K562 (cell line): Measurements from ENCODE around the gene TIFAB. TPM values are rescaled to one million over a fixed set of nuclear protein-coding genes. Genes with fewer than 3 reads are reported as not detected.

Experiments used
- ATAC-seq: fragments of 200-7000 bp; cut with Tn5 transposase; 3 replicates; pipeline ENCODE4 v1.9.1; 2020; ENCODE audit warnings: moderate library complexity
- BruUV-seq: library from RNA; stranded (reverse); fragments of 400-500 nt; replicated peaks from 2 replicates; lab custom pipeline; 2021; lab: Mats Ljungman, UMichigan
- CTCF ChIA-PET: fragments of 300-600 bp; formaldehyde crosslinking; extraction: SDS; loops from one replicate; lab custom pipeline; 2021; ENCODE audit warnings: low intra/inter-chr PET ratio; lab: Yijun Ruan, JAX
- POLR2A ChIA-PET: fragments of 300-600, 350-650 bp; sonication (Branson Sonifier 250); formaldehyde crosslinking; extraction: SDS; loops from one replicate; lab custom pipeline; 2021; ENCODE audit warnings: antibody characterized with exemption, inconsistent platforms; lab: Yijun Ruan, JAX
- DNase-seq, 4 experiments: peaks; one replicate each; pipeline versions ENCODE4 v3.0.0 to v3.0.0-alpha.2; 2011 to 2018; ENCODE audit warnings: low spot score in 3 of 4, mixed read lengths in 3 of 4; ENCODE audit errors: extremely low read depth in 1 of 4
- FAIRE-seq: peaks from 2 replicates; lab custom pipeline; 2011; peaks lifted over from hg19 to GRCh38; lab: Jason Lieb, UNC
- H2AFZ ChIP-seq: 2 replicates; pipeline ENCODE4 v1.6.0; 2011; ENCODE audit warnings: low read depth, low read length, control low read depth, inconsistent platforms
- H3K27ac ChIP-seq: fragments of 200-600 bp; 3 replicates; pipeline ENCODE4 v1.8.0; 2011; ENCODE audit warnings: low read depth, mild to moderate bottlenecking, control low read depth, inconsistent platforms, low read length, moderate library complexity, mixed read lengths; ENCODE audit errors: extremely low read depth
- H3K27me3 ChIP-seq, 2 experiments: fragments of 300-600 bp in 1 of 2; 2 replicates in 1 of 2; 3 replicates in 1 of 2; pipeline versions ENCODE4 v1.6.0 to v1.8.0; 2011; ENCODE audit warnings: inconsistent platforms in 2 of 2, low read length in 2 of 2, mild to moderate bottlenecking in 1 of 2, mixed read lengths in 1 of 2, moderate library complexity in 1 of 2; ENCODE audit not compliant: control insufficient read depth in 2 of 2, insufficient read depth in 2 of 2
- H3K36me3 ChIP-seq: fragments of 300-600 bp; 3 replicates; pipeline ENCODE4 v1.8.0; 2011; ENCODE audit warnings: mild to moderate bottlenecking, low read length, inconsistent platforms; ENCODE audit not compliant: control insufficient read depth, insufficient read depth
- H3K4me1 ChIP-seq, 2 experiments: fragments of 200-600 bp in 1 of 2; replicated peaks in 1 of 2; 2 replicates in 1 of 2; 3 replicates in 1 of 2; pipeline versions ENCODE4 v1.5.1 to v1.8.0; 2011; ENCODE audit warnings: inconsistent platforms in 2 of 2, low read length in 2 of 2, mild to moderate bottlenecking in 1 of 2, mixed read lengths in 1 of 2, moderate library complexity in 1 of 2; ENCODE audit not compliant: control insufficient read depth in 2 of 2, insufficient read depth in 2 of 2
- H3K4me2 ChIP-seq: 2 replicates; pipeline ENCODE4 v1.6.1; 2011; ENCODE audit warnings: low read length, control low read depth, inconsistent platforms, mixed read lengths; ENCODE audit not compliant: insufficient read depth
- H3K4me3 ChIP-seq: fragments of 200-600 bp; sonication (generic), shearing (Covaris generic); 2 replicates; pipeline ENCODE4 v1.5.1; 2016; ENCODE audit warnings: control low read depth, inconsistent platforms
- H3K79me2 ChIP-seq: fragments of 200-600 bp; 3 replicates; pipeline ENCODE4 v1.8.0; 2011; ENCODE audit warnings: low read length, inconsistent platforms; ENCODE audit not compliant: control insufficient read depth, insufficient read depth
- H3K9ac ChIP-seq, 2 experiments: 2 replicates each; pipeline versions ENCODE4 v1.6.0 to v1.6.1; 2011; ENCODE audit warnings: low read depth in 2 of 2, low read length in 2 of 2, control low read depth in 1 of 2, inconsistent platforms in 1 of 2, mild to moderate bottlenecking in 1 of 2, mixed read lengths in 1 of 2; ENCODE audit not compliant: insufficient read depth in 1 of 2
- H3K9me1 ChIP-seq: one replicate; pipeline ENCODE4 v1.6.0; 2011; ENCODE audit warnings: inconsistent platforms, mild to moderate bottlenecking, low read length, moderate library complexity; ENCODE audit not compliant: control insufficient read depth, insufficient read depth
- H3K9me3 ChIP-seq: replicated peaks from 2 replicates; pipeline ENCODE4 v1.5.1; 2011; ENCODE audit warnings: low read depth, low read length, inconsistent platforms; ENCODE audit not compliant: control insufficient read depth, insufficient read depth
- H4K20me1 ChIP-seq: replicated peaks from 2 replicates; pipeline ENCODE4 v1.6.1; 2011; ENCODE audit warnings: low read length, inconsistent platforms, mixed read lengths; ENCODE audit not compliant: control insufficient read depth, insufficient read depth
- CBX1 ChIP-seq: sonication (generic); IDR thresholded peaks from 2 replicates; pipeline ENCODE4 v1.6.1; 2016; ENCODE audit warnings: antibody characterized with exemption, low read depth, mild to moderate bottlenecking
- CCNT2 ChIP-seq: IDR thresholded peaks from 2 replicates; pipeline ENCODE4 v1.6.1; 2011; ENCODE audit warnings: borderline replicate concordance, low read depth, mild to moderate bottlenecking, moderate library complexity, mixed read lengths, low read length; ENCODE audit not compliant: insufficient read length; ENCODE audit errors: extremely low read depth
- EGR1 ChIP-seq: fragments of 450-650 bp; conservative IDR thresholded peaks from 2 replicates; pipeline ENCODE4 v1.6.1; 2017; ENCODE audit warnings: mild to moderate bottlenecking
- HDAC1 ChIP-seq, 2 experiments: fragments of 450-650 bp; IDR thresholded peaks; 2 replicates each; pipeline ENCODE4 v1.6.1; 2016 to 2017; ENCODE audit warnings: inconsistent platforms in 1 of 2, mild to moderate bottlenecking in 1 of 2, moderate library complexity in 1 of 2
- HEY1 ChIP-seq: fragments of 250-450 bp; sonication (Bioruptor Pico); IDR thresholded peaks from 2 replicates; pipeline ENCODE4 v1.5.0; 2020; ENCODE audit warnings: mild to moderate bottlenecking, moderate library complexity, borderline replicate concordance
- HNRNPL ChIP-seq: fragments of 200-400 bp; formaldehyde crosslinking; IDR thresholded peaks from 2 replicates; pipeline ENCODE4 v1.6.1; 2017; ENCODE audit warnings: low read depth, mild to moderate bottlenecking, low read length
- MAFK ChIP-seq: IDR thresholded peaks from 2 replicates; pipeline ENCODE4 v1.6.1; 2011; ENCODE audit warnings: low read length, improper control_type of control experiment
- RBM17 ChIP-seq: fragments of 200-400 bp; formaldehyde crosslinking; IDR thresholded peaks from 2 replicates; pipeline ENCODE4 v1.6.1; 2017; ENCODE audit warnings: low read depth, mild to moderate bottlenecking, low read length, borderline replicate concordance
- RERE ChIP-seq: sonication (generic); formaldehyde crosslinking; IDR thresholded peaks from 2 replicates; pipeline ENCODE4 v1.8.0; 2023; ENCODE audit warnings: missing genetic modification reagents, mild to moderate bottlenecking, borderline replicate concordance
- RFX7 ChIP-seq: fragments of 250-450 bp; sonication (Bioruptor Pico); IDR thresholded peaks from 2 replicates; pipeline ENCODE4 v1.5.1; 2021; ENCODE audit warnings: mild to moderate bottlenecking
- SP2 ChIP-seq: IDR thresholded peaks from 2 replicates; pipeline ENCODE4 v1.6.1; 2011; ENCODE audit warnings: mild to moderate bottlenecking, low read depth, low read length, moderate library complexity; ENCODE audit not compliant: poor library complexity, severe bottlenecking; ENCODE audit errors: extremely low read depth
- U2AF2 ChIP-seq: fragments of 200-400 bp; formaldehyde crosslinking; optimal IDR thresholded peaks from 2 replicates; pipeline ENCODE3; 2017; ENCODE audit warnings: low read depth, mild to moderate bottlenecking, low read length
- ZBTB7A ChIP-seq: IDR thresholded peaks from 2 replicates; pipeline ENCODE4 v1.6.1; 2011; ENCODE audit warnings: low read depth, mild to moderate bottlenecking, low read length, moderate library complexity, borderline replicate concordance; ENCODE audit not compliant: control insufficient read depth
- ZKSCAN8 ChIP-seq: fragments of 200-800 bp; sonication (Bioruptor generic); IDR thresholded peaks from 2 replicates; pipeline ENCODE4 v1.6.1; 2016; ENCODE audit warnings: missing genetic modification characterization, missing compliant biosample characterization
- WGBS: fragments of 100-300 bp; shearing (Covaris generic); methylation state at CpG from one replicate; pipeline ENCODE4 v1.1.6; 2016; ENCODE audit warnings: low coverage, mixed read lengths; ENCODE audit not compliant: insufficient coverage; ENCODE audit errors: missing lambda C conversion rate; 5-methylcytosine and 5-hydroxymethylcytosine counted together
- in situ Hi-C: fragments of 300-500 bp; cut with MboI; formaldehyde crosslinking; loops from 4 replicates; pipeline ENCODE4 v1.15.0; 2018; ENCODE audit warnings: inconsistent platforms, mixed read lengths
- intact Hi-C: fragments of 100-400 bp; cut with micrococcal nuclease; formaldehyde crosslinking; loops from 2 replicates; pipeline ENCODE4 v1.14.2; 2022
- polyA plus RNA-seq, 8 experiments: library from polyadenylated mRNA; depleted of rRNA in 4 of 8; stranded (reverse) in 5 of 8; unstranded in 3 of 8; fragments of >200 nt; fragmentation: Nextera tagmentation in 2 of 8; fragmentation: Illumina TruSeq in 1 of 8; extraction: Ambion mirVana in 2 of 8; extraction: Trizol in 1 of 8; gene quantifications; 2 replicates each; pipeline versions ENCODE4 v1.2.1 to v1.2.3, GENCODE V29; 2011 to 2014; ENCODE audit warnings: inconsistent platforms in 1 of 8, missing spikeins in 1 of 8
- total RNA-seq, 7 experiments: library from RNA; depleted of rRNA in 6 of 7; stranded (reverse); fragments of >200 nt in 6 of 7; fragmentation: Illumina TruSeq in 2 of 7; extraction: Trizol in 2 of 7; gene quantifications; 2 replicates each; pipeline versions ENCODE4 v1.2.1 to v1.2.3, GENCODE V29; 2011 to 2021; ENCODE audit warnings: low replicate concordance in 1 of 7

TIFAB gene
- total and polyA plus RNA-seq, 9 of the 15 experiments (the other 6 are each of a cell fraction or from before 2014, with no cell fraction given), result not detected

- POLR2A ChIA-PET, result interaction anchor here (0.6 kb wide), 1 partner anchor 11 kb away, joined by 4 read pairs; no protein-coding TSS in a partner anchor
- TF ChIP-seq ZBTB7A, result no peak
- TF ChIP-seq CBX1, result no peak
- TF ChIP-seq RFX7 (CRISPR knock-in tag), result no peak
- no peak for TF ChIP-seq CCNT2
- no peak for TF ChIP-seq ZKSCAN8 (CRISPR knock-in tag)
- no peak for TF ChIP-seq U2AF2
- TF ChIP-seq HEY1 (CRISPR knock-in tag), result no peak
- no peak for TF ChIP-seq EGR1
- no peak for TF ChIP-seq HNRNPL
- no peak for TF ChIP-seq RBM17
- no peak for TF ChIP-seq HDAC1 (IDR thresholded peaks at IDR 0.05)
- TF ChIP-seq MAFK, result no peak
- TF ChIP-seq SP2, result no peak
- no peak for TF ChIP-seq RERE (CRISPR knock-in tag)
These were observed 22.1 kb downstream of the TIFAB start for GRCh38 chr5:135430135-135430437.

More at GRCh38 chr5:135430135-135430437, 22.1 kb downstream of the TIFAB start:
- ATAC-seq (no peak), DNase-seq (no peak), FAIRE-seq (no peak)
- H3K4me2 ChIP-seq, result no peak overlapping the region
- H3K4me1 ChIP-seq, result peaks cover 10 to 17% of the 10 kb centered on the region in 2 experiments; a peak in 4 of 5 replicates
- H3K27ac ChIP-seq, result no peak overlapping the region
- intact Hi-C loops, result no loop called here
- no peaks in the 10 kb centered on the region for H3K9me1 ChIP-seq
- H3K9me3 ChIP-seq, result peaks cover 11% of the 10 kb centered on the region
- H3K4me3 ChIP-seq, result no peak overlapping the region
- no peaks in the 10 kb centered on the region for H4K20me1 ChIP-seq
- in situ Hi-C loops, result no loop called here
- no peak overlapping the region for H3K9ac ChIP-seq
- CTCF ChIA-PET, result no interaction called here
- WGBS, result 61% methylated on average over 7 of the region's 7 CpGs
- H3K36me3 ChIP-seq, result no peaks in the 10 kb centered on the region
- no TSS peak for BruUV-seq
- no peak overlapping the region; the same call in 1 of the 2 replicates for H2AFZ ChIP-seq
- no peaks in the 10 kb centered on the region for H3K79me2 ChIP-seq
- no peaks in the 10 kb centered on the region for H3K27me3 ChIP-seq
